Stomach (tissue), 9 donors: ENCODE data around the gene INPP5K. TPM values are rescaled to one million over a fixed set of nuclear protein-coding genes. Genes with fewer than 3 reads are reported as not detected.

Source experiments
- DNase-seq, 2 donors: peaks; one replicate each; pipeline versions ENCODE4 v3.0.0 to v3.0.0-alpha.2; 2013 to 2019
- H3K27ac ChIP-seq, 5 donors: fragments of 200-600 bp in 4 of 5; sonication (generic) in 4 of 5; one replicate each; pipeline ENCODE4 v1.5.1; 2013 to 2019; ENCODE audit warnings: mild to moderate bottlenecking in 1 of 5, moderate library complexity in 1 of 5
- H3K27me3 ChIP-seq, 3 donors: fragments of 200-600 bp; sonication (generic); one replicate each; pipeline ENCODE4 v1.5.1; 2017 to 2019; ENCODE audit warnings: mixed run types in 1 of 3
- H3K36me3 ChIP-seq, 4 donors: fragments of 200-600 bp; sonication (generic); 1 replicate in 3 of 4; 2 replicates in 1 of 4; pipeline ENCODE4 v1.5.1; 2016 to 2019
- H3K4me1 ChIP-seq, 4 donors: fragments of 200-600 bp; sonication (generic); one replicate each; pipeline ENCODE4 v1.5.1; 2016 to 2019
- H3K4me3 ChIP-seq, 4 donors: fragments of 200-600 bp; sonication (generic) in 3 of 4; one replicate each; pipeline ENCODE4 v1.5.1; 2016 to 2019; ENCODE audit warnings: mild to moderate bottlenecking in 1 of 4
- H3K9me3 ChIP-seq, 4 donors: fragments of 200-600 bp; sonication (generic); one replicate each; pipeline ENCODE4 v1.5.1; 2016 to 2019
- EP300 ChIP-seq: sonication (generic); formaldehyde crosslinking; IDR thresholded peaks from one replicate; pipeline ENCODE4 v1.6.1; 2017; ENCODE audit warnings: antibody characterized with exemption
- POLR2A ChIP-seq, 4 donors: fragments of 450-650 bp; IDR thresholded peaks; one replicate each; pipeline ENCODE4 v1.6.1; 2016; ENCODE audit warnings: antibody characterized with exemption in 4 of 4, control low read depth in 2 of 4, mild to moderate bottlenecking in 1 of 4, moderate library complexity in 1 of 4
- POLR2AphosphoS5 ChIP-seq, 3 donors: sonication (generic); formaldehyde crosslinking; IDR thresholded peaks; one replicate each; pipeline ENCODE4 v1.6.1; 2016; ENCODE audit warnings: antibody characterized with exemption in 3 of 3
- WGBS, 5 donors: extraction: QIAGEN DNeasy Blood & Tissue Kit in 3 of 5; methylation state at CpG; one replicate each; pipeline versions ENCODE4 v1.1.5 to v1.1.7; 2013 to 2018; 5-methylcytosine and 5-hydroxymethylcytosine counted together
- intact Hi-C: fragments of 100-400 bp; cut with DNase I; formaldehyde crosslinking; loops from one replicate; pipeline ENCODE4 v1.15.1; 2023; ENCODE audit warnings: low total_unique reads
- polyA plus RNA-seq, 3 donors: library from polyadenylated mRNA; stranded (reverse); fragments of 200-250 nt; gene quantifications; one replicate each; pipeline ENCODE4 v1.2.3, GENCODE V29; 2013
- total RNA-seq, 5 donors: library from RNA; depleted of rRNA; stranded (reverse); fragments of >200 nt; gene quantifications; one replicate each; pipeline versions ENCODE4 v1.1.0 to v1.2.3, GENCODE V29; 2014 to 2016
- TF ChIP-seq, protein P1 (sequence below), 7 experiments: fragments of 450-650 bp in 4 of 7; fragments of 200-600 bp in 3 of 7; sonication (generic) in 3 of 7; IDR thresholded peaks; one replicate each; pipeline ENCODE4 v1.5.1; 2016 to 2019; ENCODE audit warnings: antibody characterized with exemption in 7 of 7, control low read depth in 2 of 7, mild to moderate bottlenecking in 1 of 7
- donor health status: healthy with polysubstance abuse.
- donor health status: Bipolar disorder and iron deficiency.
- donor health status: healthy.

INPP5K gene
- total and polyA plus RNA-seq, 8 donors = 22.9 to 97.6 (median 47.6) TPM

DNA sequence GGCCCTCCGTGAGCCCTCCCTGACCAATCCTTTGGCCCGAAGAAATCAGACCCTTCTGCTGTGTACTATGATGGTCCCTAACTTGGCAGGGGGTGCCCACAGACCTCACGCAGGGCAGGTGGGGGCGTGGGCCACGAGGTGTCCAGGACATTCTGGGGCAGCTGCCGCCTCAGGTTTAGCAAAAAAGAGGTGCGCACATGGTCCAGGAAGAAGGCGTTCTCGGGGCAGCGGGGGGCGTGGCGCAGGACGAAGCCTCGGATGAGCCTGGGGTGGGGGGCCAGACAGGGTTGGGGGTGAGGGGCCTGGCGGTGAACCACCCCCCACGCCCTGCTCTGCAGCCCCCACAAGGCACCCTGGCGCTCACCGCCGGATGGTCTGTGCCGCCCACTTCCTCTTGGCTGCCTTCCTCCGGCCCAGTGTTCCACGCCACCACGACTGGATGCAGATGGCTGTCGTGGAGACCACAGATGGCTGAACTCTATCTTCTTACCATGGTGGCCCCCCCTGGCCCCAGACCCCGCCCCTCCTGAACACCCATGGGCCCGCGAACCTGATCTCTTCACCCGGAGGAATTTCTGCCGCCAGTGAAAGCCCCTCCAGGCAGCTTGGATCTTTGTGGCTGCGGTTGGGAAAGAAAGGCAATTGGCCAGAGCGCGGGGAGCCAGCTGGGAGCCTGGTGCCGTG, 46.2 kb downstream of the INPP5K start:
- peaks cover 80 to 100% (median 100%) of the 10 kb centered on the region in 4 donors for H3K36me3 ChIP-seq
- H3K27ac ChIP-seq = no peak overlapping the region
- intact Hi-C loops = no loop called here
- TF ChIP-seq EP300 (no peak), POLR2A (IDR thresholded peaks at IDR 0.05) (no peak), POLR2AphosphoS5 (IDR thresholded peaks at IDR 0.05) (no peak)
- TF ChIP-seq, protein P1, sequence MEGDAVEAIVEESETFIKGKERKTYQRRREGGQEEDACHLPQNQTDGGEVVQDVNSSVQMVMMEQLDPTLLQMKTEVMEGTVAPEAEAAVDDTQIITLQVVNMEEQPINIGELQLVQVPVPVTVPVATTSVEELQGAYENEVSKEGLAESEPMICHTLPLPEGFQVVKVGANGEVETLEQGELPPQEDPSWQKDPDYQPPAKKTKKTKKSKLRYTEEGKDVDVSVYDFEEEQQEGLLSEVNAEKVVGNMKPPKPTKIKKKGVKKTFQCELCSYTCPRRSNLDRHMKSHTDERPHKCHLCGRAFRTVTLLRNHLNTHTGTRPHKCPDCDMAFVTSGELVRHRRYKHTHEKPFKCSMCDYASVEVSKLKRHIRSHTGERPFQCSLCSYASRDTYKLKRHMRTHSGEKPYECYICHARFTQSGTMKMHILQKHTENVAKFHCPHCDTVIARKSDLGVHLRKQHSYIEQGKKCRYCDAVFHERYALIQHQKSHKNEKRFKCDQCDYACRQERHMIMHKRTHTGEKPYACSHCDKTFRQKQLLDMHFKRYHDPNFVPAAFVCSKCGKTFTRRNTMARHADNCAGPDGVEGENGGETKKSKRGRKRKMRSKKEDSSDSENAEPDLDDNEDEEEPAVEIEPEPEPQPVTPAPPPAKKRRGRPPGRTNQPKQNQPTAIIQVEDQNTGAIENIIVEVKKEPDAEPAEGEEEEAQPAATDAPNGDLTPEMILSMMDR (IDR thresholded peaks at IDR 0.05) = no peak
- H3K9me3 ChIP-seq = no peaks in the 10 kb centered on the region
- H3K27me3 ChIP-seq = no peaks in the 10 kb centered on the region
- H3K4me1 ChIP-seq = peaks cover 0 to 21% (median 8%) of the 10 kb centered on the region in 4 donors
- DNase-seq = no peak
- no peak overlapping the region for H3K4me3 ChIP-seq
- 79 to 86% (median 82%) methylated on average over 29 to 33 of the region's 33 CpGs for WGBS, 5 donors

- intact Hi-C loops = no loop called here
- H3K4me1 ChIP-seq = peaks cover 0 to 14% (median 2%) of the 10 kb centered on the region in 4 donors
- no peak overlapping the region for H3K27ac ChIP-seq
- TF ChIP-seq POLR2AphosphoS5 (IDR thresholded peaks at IDR 0.05) (no peak), EP300 (no peak), POLR2A (IDR thresholded peaks at IDR 0.05) (no peak)
- TF ChIP-seq, protein P1 (IDR thresholded peaks at IDR 0.05) = no peak
- DNase-seq = no peak
- WGBS, 5 donors = 69 to 81% (median 73%) methylated on average over 23 to 28 of the region's 28 CpGs
- no peak overlapping the region for H3K4me3 ChIP-seq
- H3K9me3 ChIP-seq = no peaks in the 10 kb centered on the region
- H3K36me3 ChIP-seq = peaks cover 74 to 100% (median 100%) of the 10 kb centered on the region in 4 donors
- H3K27me3 ChIP-seq = no peaks in the 10 kb centered on the region
Measured at GRCh38 chr17:1469231-1469852, 47.1 kb downstream of the INPP5K start.

- Histone ChIP-seq H3K27me3 (no peaks in the 10 kb centered on the region), H3K4me3 (no peak overlapping the region), H3K9me3 (no peaks in the 10 kb centered on the region), H3K36me3 (peaks cover 61 to 91% (median 90%) of the 10 kb centered on the region in 4 donors), H3K27ac (peak overlapping the region in 3 of 5 donors; percentile 11 to 55 (median 14)), H3K4me1 (peaks cover 0 to 25% (median 6%) of the 10 kb centered on the region in 4 donors)
- 70 to 77% (median 73%) methylated on average over 20 to 21 of the region's 21 CpGs for WGBS, 5 donors
- no peak for TF ChIP-seq EP300
- TF ChIP-seq, protein P1 (IDR thresholded peaks at IDR 0.05) = no peak
- TF ChIP-seq POLR2AphosphoS5 (IDR thresholded peaks at IDR 0.05) = no peak
- TF ChIP-seq POLR2A (IDR thresholded peaks at IDR 0.05) = no peak
- intact Hi-C loops = no loop called here
- peak in 1 of 2 donors; percentile 83 for DNase-seq
Measured at GRCh38 chr17:1467898-1468492, 48.4 kb downstream of the INPP5K start.

GRCh38 chr17:1467258-1467657, 49.2 kb downstream of the INPP5K start:
- Histone ChIP-seq H3K27ac (no peak overlapping the region), H3K4me3 (no peak overlapping the region), H3K9me3 (no peaks in the 10 kb centered on the region), H3K36me3 (peaks cover 61 to 87% (median 84%) of the 10 kb centered on the region in 4 donors), H3K4me1 (peaks cover 1 to 33% (median 13%) of the 10 kb centered on the region in 4 donors), H3K27me3 (no peaks in the 10 kb centered on the region)
- intact Hi-C loops = no loop called here
- DNase-seq = no peak
- TF ChIP-seq EP300 (no peak), POLR2AphosphoS5 (IDR thresholded peaks at IDR 0.05) (no peak), POLR2A (IDR thresholded peaks at IDR 0.05) (no peak)
- TF ChIP-seq, protein P1 (IDR thresholded peaks at IDR 0.05) = no peak
- 90 to 96% (median 94%) methylated on average over 11 to 16 of the region's 16 CpGs for WGBS, 5 donors
